ENCODE results near the gene PLCB1. TPM values are rescaled to one million over a fixed set of nuclear protein-coding genes. Genes with fewer than 3 reads are reported as not detected.

The PLCB1 gene
- total RNA-seq, 1 experiment from 2014 or later = 14.9 TPM

DNA sequence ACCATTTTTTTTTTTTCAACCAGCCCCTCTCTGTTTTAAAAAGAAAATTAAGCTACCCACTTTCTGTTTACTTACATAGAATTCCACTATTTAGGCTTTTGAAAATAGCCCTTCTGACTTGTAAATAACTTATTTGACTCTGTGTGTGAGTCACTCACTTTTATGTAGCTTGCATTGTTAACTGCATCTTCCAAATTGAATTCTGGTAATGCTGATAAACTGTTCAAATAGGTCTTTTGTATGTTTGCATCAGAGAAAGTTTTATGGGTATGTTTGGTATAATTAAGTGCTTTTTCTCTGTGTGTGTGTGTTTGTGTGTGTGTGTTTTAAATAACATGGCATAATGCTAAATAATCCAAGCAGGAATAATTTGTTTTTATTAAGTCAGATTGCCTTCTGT lies 360.1 kb downstream of the PLCB1 start:
- DNase-seq (ENCODE audit: low read depth, low spot score) = no peak
- in situ Hi-C loops (cut with HindIII; ENCODE audit: low pct_unique_long_range_greater_than_20kb, low sequenced_read_pairs) = no loop called here

GRCh38 chr20:8498571-8498970 lies 366.5 kb downstream of the PLCB1 start:
- DNase-seq (ENCODE audit: low read depth, low spot score) = no peak
- in situ Hi-C loops (cut with HindIII; ENCODE audit: low pct_unique_long_range_greater_than_20kb, low sequenced_read_pairs) = no loop called here

- no peak for DNase-seq (ENCODE audit: low read depth, low spot score)
- in situ Hi-C loops (cut with HindIII; ENCODE audit: low pct_unique_long_range_greater_than_20kb, low sequenced_read_pairs) = no loop called here
These were observed 372.0 kb downstream of the PLCB1 start for GRCh38 chr20:8504030-8504429.

DNA sequence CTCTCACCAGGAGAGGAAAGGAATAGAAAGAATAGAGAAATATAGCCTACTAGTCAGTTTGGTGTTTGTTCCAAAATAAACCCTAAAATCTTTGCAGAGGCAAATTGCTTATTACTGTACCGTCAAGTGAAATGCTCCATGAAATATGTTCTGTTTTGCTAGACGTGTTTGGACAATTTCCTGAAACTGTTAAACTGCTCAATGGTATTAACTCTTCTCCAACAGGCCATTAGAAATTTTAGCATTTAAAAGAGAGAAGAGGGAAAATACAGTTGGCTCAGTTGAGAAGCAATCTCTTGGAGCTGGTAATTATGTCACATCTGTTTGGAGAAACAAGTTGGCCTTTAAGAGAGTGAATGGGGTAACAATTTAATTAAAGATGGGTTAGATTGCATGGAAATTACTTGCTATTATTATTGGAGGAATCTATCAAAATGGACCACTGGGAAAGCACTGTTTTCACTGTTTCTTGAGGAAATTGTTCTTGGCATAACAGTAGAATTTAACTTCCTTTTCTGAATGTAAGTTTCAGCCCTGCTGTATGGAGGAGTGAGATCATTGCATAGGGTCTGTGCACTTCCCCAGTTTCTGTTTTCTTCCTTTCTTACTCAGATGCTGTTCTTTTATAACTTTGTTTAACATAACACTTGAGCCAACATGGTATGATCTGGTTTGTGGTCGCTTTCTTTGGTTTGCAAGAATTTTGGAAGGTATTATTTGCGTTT lies 373.6 kb downstream of the PLCB1 start:
- in situ Hi-C loops (cut with HindIII; ENCODE audit: low pct_unique_long_range_greater_than_20kb, low sequenced_read_pairs) = no loop called here
- DNase-seq (ENCODE audit: low read depth, low spot score) = no peak

DNA sequence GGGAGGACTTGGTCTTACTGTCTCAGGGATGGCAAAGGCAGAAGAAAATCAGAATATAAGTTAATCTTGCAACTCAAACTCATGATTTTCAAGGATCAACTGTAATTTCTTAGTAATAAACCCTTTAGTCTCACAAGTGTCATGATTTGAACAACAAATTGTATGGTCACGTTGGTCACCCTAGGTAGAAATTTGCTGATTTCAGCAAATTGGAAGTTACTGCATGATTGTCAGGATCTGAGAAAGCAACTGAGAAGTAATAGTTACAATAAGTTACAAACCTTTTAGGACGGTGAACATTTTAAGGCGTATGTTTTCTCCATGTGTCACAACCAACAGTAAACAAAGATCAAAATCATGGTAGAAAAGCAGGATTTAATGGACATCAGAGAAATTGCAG lies 375.2 kb downstream of the PLCB1 start:
- DNase-seq (ENCODE audit: low read depth, low spot score) = no peak
- in situ Hi-C loops (cut with HindIII; ENCODE audit: low pct_unique_long_range_greater_than_20kb, low sequenced_read_pairs) = no loop called here

GRCh38 chr20:8509809-8510208 lies 377.7 kb downstream of the PLCB1 start:
- DNase-seq (ENCODE audit: low read depth, low spot score) = no peak
- in situ Hi-C loops (cut with HindIII; ENCODE audit: low pct_unique_long_range_greater_than_20kb, low sequenced_read_pairs) = no loop called here

DNA sequence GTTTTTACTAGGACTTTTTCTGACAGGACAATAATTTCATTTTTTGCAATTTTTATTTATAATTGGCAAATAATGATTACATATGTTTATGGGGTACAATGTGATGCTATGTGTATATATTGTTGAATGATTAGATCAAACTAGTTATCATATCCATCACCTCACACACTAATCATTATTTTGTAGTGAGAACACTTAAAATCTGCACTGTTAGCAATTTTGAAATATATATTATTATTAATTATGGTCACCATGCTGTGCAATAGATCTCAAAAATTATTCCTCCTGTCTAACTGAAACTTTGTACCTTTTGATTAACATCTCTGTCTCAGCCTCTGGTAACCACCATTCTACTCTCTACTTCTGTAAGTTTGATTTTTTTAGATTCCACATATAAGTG lies 378.7 kb downstream of the PLCB1 start:
- in situ Hi-C loops (cut with HindIII; ENCODE audit: low pct_unique_long_range_greater_than_20kb, low sequenced_read_pairs) = no loop called here
- no peak for DNase-seq (ENCODE audit: low read depth, low spot score)

DNA sequence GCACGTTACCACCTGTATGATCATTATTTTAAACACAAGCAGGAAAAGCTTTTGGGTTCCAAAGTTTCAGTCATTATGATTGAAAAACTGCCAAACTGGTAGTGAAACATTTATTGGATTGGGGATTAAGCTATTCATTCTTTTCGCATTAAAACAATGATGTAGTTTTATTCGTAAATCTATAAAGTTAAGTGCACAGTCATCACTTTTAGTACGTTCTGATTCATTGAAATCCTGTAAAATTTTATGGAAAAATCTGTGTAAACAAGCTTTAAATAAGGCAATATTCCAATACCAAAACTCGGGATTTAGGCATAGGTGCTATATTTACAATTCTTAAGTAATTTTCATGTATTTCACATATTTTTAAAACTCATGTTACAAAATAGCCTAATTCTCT lies 379.9 kb downstream of the PLCB1 start:
- in situ Hi-C loops (cut with HindIII; ENCODE audit: low pct_unique_long_range_greater_than_20kb, low sequenced_read_pairs) = no loop called here
- no peak for DNase-seq (ENCODE audit: low read depth, low spot score)

- no peak for DNase-seq (ENCODE audit: low read depth, low spot score)
- in situ Hi-C loops (cut with HindIII; ENCODE audit: low pct_unique_long_range_greater_than_20kb, low sequenced_read_pairs) = no loop called here
These were observed 383.9 kb downstream of the PLCB1 start for GRCh38 chr20:8515810-8516435.

- DNase-seq (ENCODE audit: low read depth, low spot score) = no peak
- in situ Hi-C loops (cut with HindIII; ENCODE audit: low pct_unique_long_range_greater_than_20kb, low sequenced_read_pairs) = no loop called here
These were observed 386.8 kb downstream of the PLCB1 start for GRCh38 chr20:8518878-8519277.

- in situ Hi-C loops (cut with HindIII; ENCODE audit: low pct_unique_long_range_greater_than_20kb, low sequenced_read_pairs) = no loop called here
- DNase-seq (ENCODE audit: low read depth, low spot score) = no peak
These were observed 387.8 kb downstream of the PLCB1 start for GRCh38 chr20:8519887-8520286.

DNA sequence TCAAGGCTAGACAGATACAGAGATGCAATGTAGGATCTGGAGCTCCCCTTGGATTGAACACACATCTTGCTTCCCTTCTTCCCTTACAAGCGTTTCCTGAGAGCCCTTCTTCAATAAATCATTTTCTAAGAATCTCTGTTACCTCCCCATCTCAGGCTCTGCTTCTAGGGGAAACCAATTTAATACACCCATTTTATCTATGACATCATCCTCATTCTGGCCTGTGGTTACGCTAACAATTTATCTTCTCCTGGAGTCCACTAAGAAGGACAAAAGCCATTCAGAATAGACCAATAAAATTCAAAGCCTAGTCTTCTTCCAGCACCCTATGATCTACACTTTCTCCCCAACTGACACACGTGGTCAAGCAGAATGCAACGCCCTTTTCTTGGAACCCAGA lies 390.1 kb downstream of the PLCB1 start:
- no peak for DNase-seq (ENCODE audit: low read depth, low spot score)
- in situ Hi-C loops (cut with HindIII; ENCODE audit: low pct_unique_long_range_greater_than_20kb, low sequenced_read_pairs) = no loop called here

DNA sequence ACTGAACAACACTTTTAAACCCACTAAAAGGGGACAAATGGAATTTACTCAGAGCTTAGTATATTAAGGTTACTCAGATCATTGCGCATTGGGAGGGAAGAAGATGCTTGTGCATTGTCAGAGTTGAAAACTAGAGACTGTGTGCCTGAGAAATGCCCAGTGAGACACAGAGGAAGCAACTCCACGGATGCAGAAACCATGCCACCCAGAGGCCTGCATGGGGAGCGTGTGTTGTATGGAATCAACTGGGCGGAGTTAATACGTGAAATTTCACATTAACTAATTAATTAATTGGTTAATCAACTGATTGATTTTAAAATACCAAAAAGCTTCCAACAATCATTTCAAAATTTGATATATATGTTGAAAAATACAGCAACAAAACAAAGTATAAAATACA lies 391.6 kb downstream of the PLCB1 start:
- in situ Hi-C loops (cut with HindIII; ENCODE audit: low pct_unique_long_range_greater_than_20kb, low sequenced_read_pairs) = no loop called here
- DNase-seq (ENCODE audit: low read depth, low spot score) = peak; percentile 53

DNA sequence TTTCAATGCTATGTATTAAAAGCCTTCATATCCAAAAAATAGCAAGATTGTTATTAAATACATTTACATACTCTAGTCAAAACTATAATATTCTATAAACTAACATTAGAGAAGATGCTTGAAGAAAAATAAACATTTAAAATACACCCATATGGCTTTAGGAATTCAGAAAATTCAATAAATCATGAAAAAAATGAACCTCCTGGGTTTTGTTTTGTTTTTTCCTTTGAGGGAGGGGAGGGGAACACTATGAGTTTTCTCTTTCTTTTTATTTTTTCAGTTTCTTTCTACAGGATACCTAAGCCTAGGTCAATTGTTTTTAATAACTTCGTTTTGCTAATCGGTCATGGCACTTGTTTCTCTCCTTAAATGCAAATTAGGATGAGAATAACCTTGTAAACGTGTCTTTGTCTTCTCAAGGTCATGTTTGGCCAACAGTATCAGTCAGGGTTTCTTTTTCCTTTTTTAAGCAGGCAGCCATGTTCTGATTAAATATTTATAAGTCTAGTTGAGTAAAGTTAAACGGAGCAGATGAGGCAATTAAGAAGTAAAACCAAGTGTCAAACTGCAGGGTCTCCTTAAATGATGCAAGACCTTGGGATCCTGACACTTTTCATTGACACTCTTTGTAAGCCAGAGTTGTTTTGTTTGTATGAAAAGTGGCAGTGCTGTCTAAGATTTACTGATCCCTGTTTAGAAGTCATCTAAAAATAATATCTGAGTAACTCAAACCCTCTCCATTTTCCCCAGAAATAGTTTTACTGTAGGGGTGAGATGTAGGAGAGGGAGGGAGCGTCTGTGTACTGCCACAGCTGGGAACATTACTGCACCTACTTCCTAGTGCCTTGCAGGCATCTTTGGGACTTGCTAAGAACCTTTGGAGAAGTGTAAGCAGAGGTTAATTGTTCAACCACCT lies 392.3 kb downstream of the PLCB1 start:
- in situ Hi-C loops (cut with HindIII; ENCODE audit: low pct_unique_long_range_greater_than_20kb, low sequenced_read_pairs) = no loop called here
- no peak for DNase-seq (ENCODE audit: low read depth, low spot score)

- no peak for DNase-seq (ENCODE audit: low read depth, low spot score)
- in situ Hi-C loops (cut with HindIII; ENCODE audit: low pct_unique_long_range_greater_than_20kb, low sequenced_read_pairs) = no loop called here
These were observed 392.9 kb downstream of the PLCB1 start for GRCh38 chr20:8525017-8525343.

- in situ Hi-C loops (cut with HindIII; ENCODE audit: low pct_unique_long_range_greater_than_20kb, low sequenced_read_pairs) = no loop called here
- DNase-seq (ENCODE audit: low read depth, low spot score) = no peak
These were observed 394.5 kb downstream of the PLCB1 start for GRCh38 chr20:8526610-8527009.

GRCh38 chr20:8527998-8528723 lies 396.1 kb downstream of the PLCB1 start:
- peak; percentile 28 for DNase-seq (ENCODE audit: low read depth, low spot score)
- in situ Hi-C loops (cut with HindIII; ENCODE audit: low pct_unique_long_range_greater_than_20kb, low sequenced_read_pairs) = no loop called here

DNA sequence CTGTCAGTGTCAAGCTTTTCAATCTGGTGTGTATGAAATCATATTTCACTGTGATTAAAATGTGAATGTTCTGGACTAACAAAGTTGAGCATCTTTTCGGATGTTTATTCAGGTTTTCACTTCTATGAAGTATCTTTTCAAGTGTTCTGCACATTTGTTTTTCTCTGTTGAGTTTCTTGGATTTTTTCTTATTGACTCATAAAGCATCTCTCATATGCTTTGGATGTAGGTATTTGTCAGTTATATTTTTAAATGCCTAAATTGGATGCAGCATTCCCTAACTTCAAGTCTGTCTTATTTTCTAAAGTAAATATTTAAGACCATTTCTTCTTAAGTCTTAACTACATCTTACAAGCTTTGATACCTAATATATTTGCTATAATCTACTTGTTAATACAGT lies 398.0 kb downstream of the PLCB1 start:
- no peak for DNase-seq (ENCODE audit: low read depth, low spot score)
- in situ Hi-C loops (cut with HindIII; ENCODE audit: low pct_unique_long_range_greater_than_20kb, low sequenced_read_pairs) = no loop called here
